ENCODE results near the gene SUMF1. TPM values are rescaled to one million over a fixed set of nuclear protein-coding genes. Genes with fewer than 3 reads are reported as not detected.

SUMF1 gene
- total RNA-seq, 4 donors from 2014 or later: 39.6 to 51.3 (median 47.0) TPM

DNA sequence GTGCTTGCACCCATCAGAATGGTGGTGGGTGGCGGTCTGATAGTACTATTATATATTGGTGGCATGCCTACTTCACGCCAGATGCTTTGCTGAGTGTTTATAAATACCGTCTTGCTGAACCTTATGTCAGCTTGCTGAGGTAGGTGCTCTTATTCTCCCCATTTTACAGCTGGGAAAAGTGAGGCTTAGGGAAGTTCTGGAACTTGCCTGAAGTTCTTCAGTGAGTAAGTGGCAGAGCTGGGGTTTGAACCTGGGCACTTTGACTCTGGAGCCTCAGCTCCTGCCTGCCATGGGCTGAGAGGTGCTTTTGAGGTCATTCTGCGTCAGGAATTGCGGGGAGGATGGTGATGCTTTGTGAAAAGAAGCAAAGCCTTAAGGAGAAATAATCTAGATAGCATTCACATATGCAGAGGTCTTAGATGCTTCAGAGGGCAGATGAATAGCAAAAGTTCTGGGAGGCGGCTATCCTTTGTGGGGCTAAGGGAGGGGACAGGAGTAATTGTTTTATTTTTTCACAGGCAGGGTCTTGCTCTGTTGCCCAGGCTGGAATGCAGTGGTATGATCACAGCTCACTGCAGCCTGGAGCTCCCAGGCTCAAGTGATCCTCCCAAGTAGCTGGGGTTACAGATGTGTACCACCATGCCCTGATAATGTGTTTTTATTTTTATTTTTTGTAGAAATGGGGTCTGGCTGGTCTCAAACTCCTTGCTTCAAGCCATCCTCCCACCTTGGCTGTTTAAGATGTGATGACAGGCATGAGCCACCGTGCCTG, 44.6 kb upstream of the SUMF1 start:
- Histone ChIP-seq H3K4me3 (no peak overlapping the region), H3K4me1 (peaks cover 10 to 91% (median 15%) of the 10 kb centered on the region in 3 donors), H3K27me3 (no peaks in the 10 kb centered on the region), H3K36me3 (no peaks in the 10 kb centered on the region), H3K27ac (no peak overlapping the region), H3K9me3 (no peaks in the 10 kb centered on the region)
- ATAC-seq: no peak
- TF ChIP-seq POLR2AphosphoS5 (IDR thresholded peaks at IDR 0.05): no peak
- no peak for TF ChIP-seq POLR2A (IDR thresholded peaks at IDR 0.05)
- no peak for TF ChIP-seq EP300 (IDR thresholded peaks at IDR 0.05)
- TF ChIP-seq, protein P1, sequence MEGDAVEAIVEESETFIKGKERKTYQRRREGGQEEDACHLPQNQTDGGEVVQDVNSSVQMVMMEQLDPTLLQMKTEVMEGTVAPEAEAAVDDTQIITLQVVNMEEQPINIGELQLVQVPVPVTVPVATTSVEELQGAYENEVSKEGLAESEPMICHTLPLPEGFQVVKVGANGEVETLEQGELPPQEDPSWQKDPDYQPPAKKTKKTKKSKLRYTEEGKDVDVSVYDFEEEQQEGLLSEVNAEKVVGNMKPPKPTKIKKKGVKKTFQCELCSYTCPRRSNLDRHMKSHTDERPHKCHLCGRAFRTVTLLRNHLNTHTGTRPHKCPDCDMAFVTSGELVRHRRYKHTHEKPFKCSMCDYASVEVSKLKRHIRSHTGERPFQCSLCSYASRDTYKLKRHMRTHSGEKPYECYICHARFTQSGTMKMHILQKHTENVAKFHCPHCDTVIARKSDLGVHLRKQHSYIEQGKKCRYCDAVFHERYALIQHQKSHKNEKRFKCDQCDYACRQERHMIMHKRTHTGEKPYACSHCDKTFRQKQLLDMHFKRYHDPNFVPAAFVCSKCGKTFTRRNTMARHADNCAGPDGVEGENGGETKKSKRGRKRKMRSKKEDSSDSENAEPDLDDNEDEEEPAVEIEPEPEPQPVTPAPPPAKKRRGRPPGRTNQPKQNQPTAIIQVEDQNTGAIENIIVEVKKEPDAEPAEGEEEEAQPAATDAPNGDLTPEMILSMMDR (IDR thresholded peaks at IDR 0.05): no peak
- 63 to 80% methylated on average over 1 to 4 of the region's 7 CpGs for WGBS, 2 donors (ENCODE audit: low coverage in 1 of 2)

DNA sequence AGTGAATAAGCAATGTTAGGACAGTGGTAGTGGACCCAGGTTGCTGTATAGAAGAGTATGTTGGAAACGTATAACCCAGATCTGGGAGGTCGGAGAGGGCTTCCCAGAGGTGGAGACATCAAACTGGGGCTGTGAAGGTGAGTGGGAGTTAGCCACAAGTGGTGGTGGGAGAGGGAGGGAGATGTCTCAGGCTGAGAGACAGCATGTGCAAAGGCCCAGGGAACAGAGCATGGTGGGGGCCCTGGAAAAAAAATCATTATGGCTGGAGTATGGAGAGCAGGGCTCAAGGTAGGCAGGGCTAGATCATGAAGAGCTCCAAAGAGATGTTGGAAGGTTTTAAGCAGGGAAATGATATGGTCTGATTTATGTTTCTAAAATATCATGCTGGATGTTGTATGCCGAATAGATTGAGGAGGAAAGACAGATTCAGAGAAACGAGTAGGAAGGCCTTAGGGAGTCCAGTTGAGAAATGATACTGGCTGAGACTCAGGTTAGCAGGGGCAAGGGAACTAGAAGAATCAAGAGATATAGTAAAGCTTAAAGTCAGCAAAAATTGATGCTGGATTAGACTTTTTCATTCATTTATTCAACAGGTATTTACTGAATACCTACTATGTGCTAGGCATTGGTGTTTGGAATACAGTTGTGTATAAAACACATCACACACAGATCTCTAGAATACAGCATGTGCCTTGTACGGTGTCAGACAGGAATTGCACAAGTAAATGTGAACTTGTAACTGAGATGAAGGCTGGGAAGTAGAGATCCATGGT, 43.1 kb upstream of the SUMF1 start:
- H3K36me3 ChIP-seq: no peaks in the 10 kb centered on the region
- ATAC-seq: no peak
- H3K27ac ChIP-seq: no peak overlapping the region
- H3K4me3 ChIP-seq: no peak overlapping the region
- WGBS, 2 donors (ENCODE audit: low coverage in 1 of 2): 72 to 74% methylated on average over 3 to 5 of the region's 5 CpGs
- no peaks in the 10 kb centered on the region for H3K9me3 ChIP-seq
- peaks cover 17 to 91% (median 18%) of the 10 kb centered on the region in 3 donors for H3K4me1 ChIP-seq
- TF ChIP-seq POLR2A (IDR thresholded peaks at IDR 0.05): no peak
- no peak for TF ChIP-seq EP300 (IDR thresholded peaks at IDR 0.05)
- TF ChIP-seq POLR2AphosphoS5 (IDR thresholded peaks at IDR 0.05): no peak
- TF ChIP-seq, protein P1 (IDR thresholded peaks at IDR 0.05): no peak
- H3K27me3 ChIP-seq: no peaks in the 10 kb centered on the region

DNA sequence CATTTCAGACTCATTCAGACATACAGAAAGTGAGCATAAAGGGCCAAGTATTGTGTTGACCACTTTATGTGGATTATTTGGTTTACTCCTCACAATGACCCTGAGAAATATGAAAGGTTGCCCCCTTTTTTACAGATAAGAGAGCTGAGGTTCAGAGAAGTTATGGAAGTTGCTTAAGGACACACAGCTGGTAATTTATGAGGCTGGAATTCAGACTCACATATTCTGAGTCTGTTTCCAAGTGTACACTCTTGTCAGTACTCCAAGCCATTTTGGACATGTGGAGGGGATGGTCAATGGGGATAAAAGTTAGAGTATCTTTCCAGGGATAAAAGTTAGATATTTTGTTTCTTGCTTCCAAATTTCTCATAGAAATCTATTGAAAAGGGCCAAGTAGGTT, 42.0 kb upstream of the SUMF1 start:
- peaks cover 17 to 91% (median 17%) of the 10 kb centered on the region in 3 donors for H3K4me1 ChIP-seq
- H3K36me3 ChIP-seq: no peaks in the 10 kb centered on the region
- no peak overlapping the region for H3K4me3 ChIP-seq
- H3K9me3 ChIP-seq: no peaks in the 10 kb centered on the region
- no peaks in the 10 kb centered on the region for H3K27me3 ChIP-seq
- no peak for ATAC-seq
- no peak for TF ChIP-seq POLR2A (IDR thresholded peaks at IDR 0.05)
- no peak for TF ChIP-seq POLR2AphosphoS5 (IDR thresholded peaks at IDR 0.05)
- TF ChIP-seq EP300 (IDR thresholded peaks at IDR 0.05): no peak
- TF ChIP-seq, protein P1 (IDR thresholded peaks at IDR 0.05): no peak
- H3K27ac ChIP-seq: no peak overlapping the region

DNA sequence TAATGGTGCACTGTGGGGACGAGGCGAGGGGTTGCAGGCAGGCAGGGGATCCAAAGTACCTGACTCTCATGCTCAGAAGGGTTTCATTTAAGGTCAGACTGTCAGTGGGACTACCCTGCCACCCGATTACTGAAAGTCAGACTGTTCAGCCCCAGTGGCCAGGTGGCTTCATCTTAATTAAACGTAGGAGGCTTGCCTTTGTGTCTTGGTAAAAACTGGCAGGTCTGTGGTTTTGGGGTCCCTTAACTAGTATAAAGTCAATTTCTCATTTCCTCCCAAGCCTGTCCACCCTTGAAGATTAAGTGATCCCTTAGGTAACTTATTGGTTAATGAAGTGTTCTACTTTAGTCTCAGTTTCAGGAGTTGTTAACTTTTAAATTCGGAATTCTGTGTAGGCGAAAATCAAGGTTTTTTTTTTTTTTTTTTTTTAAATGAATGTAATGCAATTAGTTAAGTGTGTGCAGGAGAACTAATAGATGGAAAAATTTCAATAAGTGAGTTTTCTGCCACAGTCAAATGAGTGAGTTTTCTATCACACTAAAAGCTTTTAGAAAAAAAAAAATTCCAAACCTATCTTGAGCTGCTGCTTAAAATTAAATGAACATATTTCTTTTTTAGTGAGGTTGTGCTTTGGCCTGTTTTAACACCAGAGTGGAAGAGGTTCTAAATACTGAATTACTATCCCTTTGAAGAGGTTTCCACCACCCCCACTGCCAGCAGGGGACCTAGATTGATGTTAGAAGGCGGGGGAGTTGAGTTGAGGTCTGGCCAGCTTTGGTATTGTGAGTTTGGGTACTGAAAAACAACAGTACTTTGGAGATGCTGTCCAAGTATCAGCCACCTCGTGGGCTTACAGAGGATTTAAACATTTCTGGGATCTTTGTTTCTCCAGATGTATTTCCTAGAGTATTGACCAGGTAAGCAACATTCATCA, 41.2 kb upstream of the SUMF1 start:
- Histone ChIP-seq H3K4me3 (no peak overlapping the region), H3K4me1 (peaks cover 17 to 93% (median 17%) of the 10 kb centered on the region in 3 donors), H3K36me3 (no peaks in the 10 kb centered on the region), H3K27ac (peak overlapping the region in 1 of 4 donors; percentile 60), H3K27me3 (no peaks in the 10 kb centered on the region), H3K9me3 (no peaks in the 10 kb centered on the region)
- no peak for ATAC-seq
- WGBS, 2 donors (ENCODE audit: low coverage in 1 of 2): 51 to 66% methylated on average over 6 to 7 of the region's 8 CpGs
- TF ChIP-seq EP300 (IDR thresholded peaks at IDR 0.05): no peak
- TF ChIP-seq, protein P1 (IDR thresholded peaks at IDR 0.05): no peak
- TF ChIP-seq POLR2AphosphoS5 (IDR thresholded peaks at IDR 0.05): no peak
- TF ChIP-seq POLR2A (IDR thresholded peaks at IDR 0.05): no peak
